Stomach smooth muscle (tissue), 2 donors: ENCODE data around the gene NFATC1.

Experiments used
- H3K27ac ChIP-seq: one replicate; pipeline ENCODE4 v1.7.0; 2013; ENCODE audit warnings: mild to moderate bottlenecking, low read length, inconsistent platforms
- H3K27me3 ChIP-seq, 2 donors: one replicate each; pipeline ENCODE4 v1.7.0; 2013; ENCODE audit warnings: low read length in 2 of 2; ENCODE audit not compliant: insufficient read depth in 2 of 2, control insufficient read depth in 1 of 2
- H3K36me3 ChIP-seq, 2 donors: one replicate each; pipeline ENCODE4 v1.7.0; 2013; ENCODE audit warnings: low read length in 2 of 2; ENCODE audit not compliant: control insufficient read depth in 2 of 2, insufficient read depth in 2 of 2
- H3K4me1 ChIP-seq: one replicate; pipeline ENCODE4 v1.7.0; 2013; ENCODE audit warnings: low read length; ENCODE audit not compliant: control insufficient read depth, insufficient read depth
- H3K4me3 ChIP-seq, 2 donors: one replicate each; pipeline ENCODE4 v1.7.0; 2013; ENCODE audit warnings: low read length in 2 of 2
- H3K9ac ChIP-seq, 2 donors: one replicate each; pipeline ENCODE4 v1.7.0; 2013; ENCODE audit warnings: low read length in 2 of 2, mild to moderate bottlenecking in 1 of 2
- H3K9me3 ChIP-seq, 2 donors: one replicate each; pipeline ENCODE4 v1.7.0; 2013; ENCODE audit warnings: low read length in 2 of 2; ENCODE audit not compliant: control insufficient read depth in 2 of 2
- donor health status: healthy.
- donor health status: Pancreatic carcinoma.

Gene NFATC1

GRCh38 chr18:79568543-79569205, 172.9 kb downstream of the NFATC1 start:
- H3K4me1 ChIP-seq = peaks cover 7% of the 10 kb centered on the region
- no peak overlapping the region for H3K9ac ChIP-seq
- no peaks in the 10 kb centered on the region for H3K27me3 ChIP-seq
- peaks cover 0 to 10% of the 10 kb centered on the region in 2 donors for H3K9me3 ChIP-seq
- H3K27ac ChIP-seq = no peak overlapping the region
- no peak overlapping the region for H3K4me3 ChIP-seq
- H3K36me3 ChIP-seq = no peaks in the 10 kb centered on the region

- no peak overlapping the region for H3K4me3 ChIP-seq
- peaks cover 8% of the 10 kb centered on the region for H3K4me1 ChIP-seq
- no peaks in the 10 kb centered on the region for H3K27me3 ChIP-seq
- H3K9ac ChIP-seq = no peak overlapping the region
- peaks cover 0 to 15% of the 10 kb centered on the region in 2 donors for H3K9me3 ChIP-seq
- H3K36me3 ChIP-seq = no peaks in the 10 kb centered on the region
- no peak overlapping the region for H3K27ac ChIP-seq
Measured at GRCh38 chr18:79569720-79570119, 174.0 kb downstream of the NFATC1 start.

GRCh38 chr18:79570266-79571201, 174.8 kb downstream of the NFATC1 start:
- no peak overlapping the region for H3K27ac ChIP-seq
- H3K9me3 ChIP-seq = peaks cover 0 to 15% of the 10 kb centered on the region in 2 donors
- no peak overlapping the region for H3K4me3 ChIP-seq
- peaks cover 11% of the 10 kb centered on the region for H3K4me1 ChIP-seq
- no peak overlapping the region for H3K9ac ChIP-seq
- no peaks in the 10 kb centered on the region for H3K27me3 ChIP-seq
- no peaks in the 10 kb centered on the region for H3K36me3 ChIP-seq

- no peak overlapping the region for H3K9ac ChIP-seq
- no peaks in the 10 kb centered on the region for H3K27me3 ChIP-seq
- H3K9me3 ChIP-seq = peaks cover 0 to 15% of the 10 kb centered on the region in 2 donors
- no peak overlapping the region for H3K4me3 ChIP-seq
- peaks cover 20% of the 10 kb centered on the region for H3K4me1 ChIP-seq
- H3K27ac ChIP-seq = no peak overlapping the region
- no peaks in the 10 kb centered on the region for H3K36me3 ChIP-seq
Measured at GRCh38 chr18:79571211-79572092, 175.7 kb downstream of the NFATC1 start.

GRCh38 chr18:79572093-79572780, 176.5 kb downstream of the NFATC1 start:
- H3K27ac ChIP-seq = no peak overlapping the region
- no peaks in the 10 kb centered on the region for H3K27me3 ChIP-seq
- H3K4me1 ChIP-seq = peaks cover 28% of the 10 kb centered on the region
- no peaks in the 10 kb centered on the region for H3K36me3 ChIP-seq
- H3K9ac ChIP-seq = no peak overlapping the region
- H3K4me3 ChIP-seq = no peak overlapping the region
- peaks cover 0 to 15% of the 10 kb centered on the region in 2 donors for H3K9me3 ChIP-seq

- Histone ChIP-seq H3K9ac (no peak overlapping the region), H3K27me3 (peaks cover 0 to 2% of the 10 kb centered on the region in 2 donors)
Measured at GRCh38 chr18:79572848-79573451, 177.2 kb downstream of the NFATC1 start.

GRCh38 chr18:79573921-79574491, 178.3 kb downstream of the NFATC1 start:
- Histone ChIP-seq H3K9me3 (peaks cover 0 to 15% of the 10 kb centered on the region in 2 donors), H3K27ac (no peak overlapping the region), H3K27me3 (peaks cover 0 to 3% of the 10 kb centered on the region in 2 donors), H3K36me3 (no peaks in the 10 kb centered on the region), H3K4me3 (no peak overlapping the region), H3K9ac (no peak overlapping the region), H3K4me1 (peaks cover 36% of the 10 kb centered on the region)

More at GRCh38 chr18:79572848-79573451, 177.2 kb downstream of the NFATC1 start:
- Histone ChIP-seq H3K4me1 (peaks cover 31% of the 10 kb centered on the region), H3K4me3 (no peak overlapping the region), H3K36me3 (no peaks in the 10 kb centered on the region), H3K9me3 (peaks cover 0 to 15% of the 10 kb centered on the region in 2 donors), H3K27ac (no peak overlapping the region)

GRCh38 chr18:79574938-79575525, 179.3 kb downstream of the NFATC1 start:
- no peak overlapping the region for H3K9ac ChIP-seq
- H3K4me1 ChIP-seq = peaks cover 36% of the 10 kb centered on the region
- H3K36me3 ChIP-seq = no peaks in the 10 kb centered on the region
- H3K27ac ChIP-seq = no peak overlapping the region
- peaks cover 0 to 3% of the 10 kb centered on the region in 2 donors for H3K27me3 ChIP-seq
- H3K4me3 ChIP-seq = no peak overlapping the region
- peaks cover 0 to 15% of the 10 kb centered on the region in 2 donors for H3K9me3 ChIP-seq

- Histone ChIP-seq H3K27ac (no peak overlapping the region), H3K9ac (no peak overlapping the region), H3K9me3 (peaks cover 0 to 15% of the 10 kb centered on the region in 2 donors), H3K4me1 (peaks cover 32% of the 10 kb centered on the region), H3K27me3 (peaks cover 0 to 3% of the 10 kb centered on the region in 2 donors), H3K4me3 (peak overlapping the region in 1 of 2 donors; percentile 49), H3K36me3 (no peaks in the 10 kb centered on the region)
Measured at GRCh38 chr18:79575891-79576685, 180.4 kb downstream of the NFATC1 start.
